GM21423 (cell line): ENCODE measurements around the gene NOS1.
"Not testable (repeated sequence)": the region's sequence is repeated elsewhere in the genome, so short reads cannot be mapped to it uniquely, and the experiment has no call there.

Experiments
- ATAC-seq: cut with Tn5 transposase; IDR thresholded peaks from one replicate; pipeline ENCODE4 v1.9.1; 2021; ENCODE audit warnings: mild to moderate bottlenecking, moderate library complexity; ENCODE audit not compliant: unreplicated experiment

Gene NOS1

DNA sequence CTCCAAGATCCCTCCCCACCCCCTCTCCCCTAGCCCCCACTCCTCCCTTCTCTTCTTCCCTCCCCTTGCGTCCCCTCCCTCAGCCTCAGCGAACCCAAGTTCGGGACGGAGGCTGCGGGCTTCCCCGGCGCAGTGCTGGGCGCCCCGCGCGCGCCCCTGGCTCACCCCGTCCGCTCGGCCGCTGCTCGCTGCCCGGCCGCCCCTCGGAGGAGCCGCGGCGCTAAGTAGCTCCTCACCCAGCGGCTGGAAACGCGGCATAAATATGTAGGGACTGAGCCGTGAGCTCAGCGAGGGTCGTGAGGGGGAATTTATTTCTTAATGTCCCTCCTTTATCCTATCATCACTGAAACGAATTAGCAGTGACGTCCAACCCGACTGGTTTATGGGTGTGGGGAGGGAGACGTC is at the start of gene NOS1:
NOS1 (minus strand) TSS at position 280 of the 405 bp plus-strand sequence. CDS start 30,557 bp downstream, outside the sequence.
- no peak for ATAC-seq

DNA sequence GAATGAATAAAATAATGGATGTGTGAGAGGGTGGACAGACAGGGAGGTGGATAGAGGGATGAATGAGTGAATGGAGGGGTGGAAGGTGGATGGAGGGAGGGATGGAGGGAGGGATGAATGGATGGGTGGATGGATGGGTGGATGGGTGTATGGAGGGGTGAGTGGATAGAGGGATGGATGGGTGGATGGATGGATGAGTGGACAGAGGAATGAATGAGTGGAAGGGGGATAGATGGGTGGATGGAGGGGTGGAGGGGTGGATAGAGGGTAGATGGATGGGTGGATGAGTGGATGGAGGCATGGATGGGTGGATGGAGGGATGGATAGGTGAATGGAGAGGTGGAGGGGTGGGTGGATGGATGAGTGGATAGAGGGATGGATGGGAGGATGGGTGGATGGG is 47.9 kb upstream of the NOS1 start:
- no peak for ATAC-seq

DNA sequence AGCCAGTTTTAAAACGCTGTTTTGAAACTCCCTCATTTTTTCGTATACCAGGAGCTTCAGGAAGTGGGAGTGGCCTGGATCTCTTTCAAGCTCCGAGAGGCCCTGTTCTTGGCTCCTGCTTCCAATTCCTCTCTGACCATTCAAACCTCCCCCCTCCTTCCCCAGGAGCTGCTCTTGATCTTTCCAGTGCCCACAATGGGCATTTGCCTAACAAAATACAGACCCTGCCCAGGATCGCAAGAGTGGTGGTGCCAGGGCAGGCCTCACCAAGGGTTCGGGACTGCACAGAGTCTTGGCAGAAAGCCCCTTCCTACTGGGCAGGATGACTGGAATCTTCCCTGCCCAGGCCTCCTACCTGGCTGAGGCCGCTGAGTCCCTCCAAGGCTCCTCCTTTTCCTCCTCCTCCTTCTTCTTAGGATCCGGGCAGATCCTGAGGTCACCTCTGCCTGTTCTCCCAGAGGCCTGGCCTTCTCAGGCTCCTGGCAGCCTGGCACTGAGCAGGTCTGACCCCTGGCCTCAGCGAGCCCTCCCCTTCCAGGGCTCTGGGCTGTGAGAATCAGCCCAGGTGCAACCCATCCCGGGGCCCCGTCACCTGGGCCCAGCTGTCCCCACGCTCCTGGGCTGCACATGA is 46.9 kb upstream of the NOS1 start:
- no peak for ATAC-seq

DNA sequence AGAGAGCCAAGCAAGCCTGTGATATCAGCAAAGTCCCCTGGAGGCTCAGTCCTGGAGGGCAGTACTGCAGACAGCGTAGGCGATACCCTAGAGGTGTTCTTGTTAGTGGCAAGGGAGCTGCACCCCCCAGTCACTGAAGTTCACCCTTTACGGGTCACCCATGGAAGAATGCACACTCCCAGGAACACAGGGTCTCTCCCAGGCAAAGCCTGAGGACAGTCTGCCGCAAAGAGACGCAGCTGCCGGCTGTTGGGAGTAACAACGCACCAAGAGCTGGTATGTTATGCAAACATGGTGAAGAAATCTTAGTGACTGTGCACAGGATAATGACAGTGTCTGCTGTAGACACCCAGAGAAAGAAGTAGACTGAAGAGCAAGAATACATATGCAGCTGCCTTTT is 43.5 kb upstream of the NOS1 start:
- no peak for ATAC-seq

DNA sequence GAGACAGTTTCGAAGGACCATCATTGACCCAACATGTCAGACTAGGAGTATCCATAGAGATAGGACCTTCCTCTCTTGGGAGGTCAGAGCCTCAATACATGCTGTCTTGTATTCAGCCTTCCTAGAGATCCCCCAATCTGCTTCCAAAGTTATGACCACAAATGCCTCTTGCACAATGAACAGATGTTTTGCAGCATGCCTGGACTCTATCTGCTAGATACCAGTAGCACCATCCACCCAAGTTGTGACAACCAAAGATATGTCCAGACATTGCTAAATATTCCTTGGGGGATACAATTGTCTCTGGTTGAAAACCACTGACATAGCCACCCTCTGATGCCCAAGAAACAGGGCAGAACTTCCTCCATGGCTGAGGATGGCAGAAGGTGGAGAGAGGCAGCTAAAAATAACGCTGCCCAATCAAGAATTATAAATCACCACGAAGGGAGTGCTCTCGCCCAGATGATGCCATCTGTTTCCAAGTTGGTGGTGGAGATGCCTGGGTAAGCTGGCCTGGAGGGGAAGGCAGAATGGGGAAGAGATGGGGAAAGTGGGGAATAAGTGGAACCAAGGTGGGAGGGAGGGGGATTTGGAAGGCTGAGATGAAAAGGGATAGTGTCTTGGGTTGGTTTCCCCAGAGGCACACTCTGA is 42.9 kb upstream of the NOS1 start:
- ATAC-seq = no peak

DNA sequence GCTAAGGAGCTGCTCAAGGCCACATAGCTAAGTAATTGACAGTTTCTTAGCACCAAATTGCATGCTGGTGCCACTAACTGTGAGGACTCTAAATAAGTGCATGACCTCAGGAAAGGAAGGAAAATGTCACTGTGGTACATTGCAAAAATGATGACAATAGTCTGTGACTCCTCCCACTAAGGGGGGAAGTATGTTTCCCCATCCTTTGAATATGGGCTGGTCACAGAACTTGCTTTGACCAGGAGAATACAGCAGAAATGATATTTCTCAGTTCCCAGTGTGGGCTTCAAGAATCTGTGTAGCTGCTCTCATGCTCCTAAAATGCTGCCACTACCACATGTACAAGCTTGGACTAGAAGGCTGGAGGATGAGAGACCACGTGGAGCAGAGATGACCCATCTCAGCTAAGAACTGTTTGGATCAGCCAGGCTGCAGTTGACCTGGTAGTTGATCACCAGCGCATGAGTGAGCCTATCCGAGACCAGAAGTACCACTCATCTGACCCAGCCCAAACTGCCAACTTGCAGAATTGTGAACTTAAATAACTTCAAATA is 42.2 kb upstream of the NOS1 start:
- ATAC-seq = no peak

DNA sequence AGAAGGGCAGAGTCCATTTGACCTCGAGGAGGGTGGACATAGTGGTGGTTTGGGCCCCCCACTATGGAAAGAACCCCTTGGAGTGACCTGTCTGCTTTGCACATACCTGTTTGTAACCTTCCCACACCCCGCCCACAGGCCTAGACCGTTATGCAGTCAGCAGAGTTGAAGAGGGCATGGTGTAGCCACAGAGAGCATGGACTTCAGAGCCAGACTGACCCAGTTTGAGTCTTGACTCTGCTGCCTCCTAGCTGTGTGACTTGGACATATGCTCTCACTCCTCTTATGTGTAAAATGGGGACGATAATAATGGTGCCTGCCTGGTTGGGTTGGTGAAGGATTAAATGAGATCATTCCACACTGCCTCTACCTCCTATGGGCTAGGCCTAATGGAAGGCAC is 40.9 kb upstream of the NOS1 start:
- ATAC-seq = no peak

DNA sequence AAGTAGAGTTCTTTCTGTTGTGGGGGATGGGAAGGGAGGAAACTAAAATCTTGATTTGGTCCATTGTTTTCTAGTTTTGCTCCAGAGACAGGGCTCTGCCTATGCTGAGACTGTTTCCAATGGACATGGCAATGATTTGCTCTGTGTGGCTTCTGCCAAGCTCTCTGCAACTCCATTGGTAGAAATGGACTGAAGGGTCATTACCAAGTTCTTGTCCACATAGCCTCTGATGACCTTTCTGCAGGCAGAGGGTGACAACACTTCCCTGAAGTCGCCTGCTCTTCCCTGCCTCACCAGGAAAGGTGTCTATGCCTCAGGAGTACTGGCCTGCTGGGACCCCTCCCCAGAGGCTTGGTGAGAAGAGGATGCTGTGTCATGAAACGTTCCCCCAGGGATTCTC is 39.5 kb upstream of the NOS1 start:
- ATAC-seq = no peak

DNA sequence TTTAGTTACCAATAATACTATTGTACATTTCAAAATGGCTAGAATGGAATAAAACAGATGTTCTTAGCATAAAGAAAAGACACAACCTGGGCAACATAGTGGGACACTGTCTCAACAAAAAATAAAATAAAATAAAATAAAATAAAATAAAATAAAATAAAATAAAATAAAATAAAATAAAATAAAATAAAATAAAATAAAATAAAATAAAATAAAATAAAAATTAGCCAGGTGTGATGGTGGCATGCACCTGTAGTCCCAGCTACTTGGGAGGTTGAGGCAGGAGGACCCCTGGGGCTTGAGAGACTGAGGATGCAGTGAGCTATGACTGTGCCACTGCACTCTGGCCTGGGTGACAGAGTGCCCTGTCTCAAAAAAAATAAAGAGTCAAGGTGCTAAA is 37.1 kb upstream of the NOS1 start:
- not testable (repeated sequence) for ATAC-seq

DNA sequence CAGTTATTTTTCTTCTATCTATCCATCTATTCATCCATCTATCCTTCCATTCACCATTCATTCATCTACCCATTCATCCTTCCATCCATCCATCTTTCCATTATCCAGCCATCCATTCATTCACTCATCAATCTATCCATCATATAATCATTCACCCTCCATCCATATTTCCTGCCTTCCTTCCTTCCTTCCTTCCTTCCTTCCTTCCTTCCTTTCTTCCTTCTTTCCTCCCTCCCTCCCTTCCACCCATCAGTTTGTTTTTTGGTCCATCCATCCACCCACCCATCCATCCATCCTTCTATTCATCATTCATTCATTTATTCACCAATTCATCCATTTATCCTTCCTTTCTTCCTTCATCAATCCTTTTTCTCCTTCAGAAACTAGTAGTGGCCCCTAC is 34.3 kb upstream of the NOS1 start:
- ATAC-seq = no peak

DNA sequence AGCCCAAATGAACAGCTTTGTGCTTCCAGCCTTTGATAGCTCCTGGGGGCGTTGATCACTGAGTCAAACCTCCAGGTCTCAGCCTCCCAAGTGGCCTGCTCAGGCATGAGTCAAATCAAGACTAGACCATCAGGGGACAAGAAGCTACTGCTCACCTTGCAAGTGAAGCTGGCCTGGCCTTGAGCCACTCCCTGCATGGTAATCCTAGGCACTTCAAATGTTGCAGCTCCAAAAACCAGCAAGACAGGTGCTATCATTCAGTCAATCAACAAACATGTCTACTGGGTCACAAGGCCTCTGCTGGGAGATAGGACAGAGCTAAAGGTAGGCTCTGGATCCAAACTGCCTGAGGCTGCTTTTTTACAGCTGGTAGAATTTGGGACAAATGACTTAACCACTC is 33.1 kb upstream of the NOS1 start:
- ATAC-seq = no peak

DNA sequence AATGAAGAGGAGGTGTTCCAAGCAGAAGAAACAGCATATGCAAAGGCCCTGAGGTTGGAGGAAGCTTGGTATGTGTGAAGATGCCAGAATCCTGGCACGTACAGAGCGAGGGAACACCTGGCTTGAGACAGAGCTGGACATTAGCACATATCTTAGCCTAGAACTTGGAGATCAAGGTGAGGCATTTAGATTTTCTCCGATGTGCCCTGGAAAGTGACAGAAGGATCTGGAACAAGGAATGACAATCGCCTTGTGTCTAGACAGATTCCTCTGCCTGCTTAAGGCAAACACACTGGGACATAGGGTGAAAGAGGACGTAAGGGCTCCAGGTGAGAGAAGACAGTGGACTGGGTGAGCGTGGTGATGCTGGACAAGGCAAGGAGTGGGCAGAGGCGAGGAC is 32.2 kb upstream of the NOS1 start:
- ATAC-seq = no peak

DNA sequence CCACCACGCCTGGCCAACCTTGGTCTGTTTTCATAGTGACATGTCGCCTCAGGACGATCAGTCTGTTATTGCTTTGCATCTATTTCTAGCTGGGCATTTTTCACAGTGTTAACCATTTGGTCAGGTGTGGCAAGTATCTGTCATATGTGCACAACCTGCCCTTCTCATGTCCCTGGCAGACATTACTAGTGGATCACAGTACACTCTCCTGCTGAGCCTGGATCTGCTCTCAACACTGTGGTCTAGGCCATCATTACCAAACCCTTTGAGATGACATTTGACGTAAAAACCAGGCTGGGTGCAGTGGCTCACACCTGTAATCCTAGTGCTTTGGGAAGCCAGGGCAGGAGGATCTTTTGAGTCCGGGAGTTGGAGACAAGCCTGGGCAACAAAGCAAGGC is 29.4 kb upstream of the NOS1 start:
- no peak for ATAC-seq

DNA sequence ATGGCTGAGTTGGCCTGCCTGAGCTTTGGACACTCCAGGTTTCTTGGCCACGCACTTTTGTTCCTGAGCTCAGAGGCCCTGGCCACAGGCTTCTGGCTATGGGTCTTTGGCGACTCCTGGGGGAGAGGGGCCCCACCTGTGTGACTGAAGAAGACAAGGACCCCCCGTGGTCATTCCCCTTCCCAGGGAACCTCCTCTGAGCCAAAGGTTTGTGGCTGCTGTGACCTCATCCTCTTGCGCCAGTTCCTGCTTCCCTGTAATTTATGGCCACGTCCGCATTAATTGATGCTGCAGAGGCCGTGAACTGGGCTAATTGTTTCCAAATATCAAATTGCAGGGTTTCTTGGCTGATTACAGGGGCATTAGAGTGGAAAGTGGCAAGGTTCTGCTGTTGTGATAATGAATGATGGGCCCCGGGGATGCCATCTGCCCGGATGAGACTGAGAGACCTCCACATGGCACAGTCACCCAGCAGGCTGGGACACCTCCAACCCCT is 27.6 kb upstream of the NOS1 start:
- no peak for ATAC-seq

DNA sequence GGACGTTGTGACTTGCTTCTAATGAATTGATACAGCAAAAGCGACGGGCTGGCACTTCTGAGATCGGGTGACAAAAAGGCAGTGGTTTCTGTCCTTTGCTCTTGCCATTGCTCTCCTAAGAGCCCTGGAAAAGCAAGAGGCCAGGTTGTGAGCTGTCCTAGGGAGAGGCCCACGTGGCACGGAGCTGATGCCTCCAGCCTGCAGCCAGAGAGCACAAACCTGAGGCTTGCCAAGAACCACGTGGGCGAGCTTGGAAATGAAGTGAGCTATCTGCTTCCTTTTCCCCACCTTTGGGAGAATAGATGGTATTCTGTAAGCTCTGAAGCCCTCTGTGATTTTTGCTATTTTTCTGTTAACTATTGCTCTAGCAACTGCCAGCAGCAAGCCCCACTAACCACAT is 26.4 kb upstream of the NOS1 start:
- ATAC-seq = no peak

DNA sequence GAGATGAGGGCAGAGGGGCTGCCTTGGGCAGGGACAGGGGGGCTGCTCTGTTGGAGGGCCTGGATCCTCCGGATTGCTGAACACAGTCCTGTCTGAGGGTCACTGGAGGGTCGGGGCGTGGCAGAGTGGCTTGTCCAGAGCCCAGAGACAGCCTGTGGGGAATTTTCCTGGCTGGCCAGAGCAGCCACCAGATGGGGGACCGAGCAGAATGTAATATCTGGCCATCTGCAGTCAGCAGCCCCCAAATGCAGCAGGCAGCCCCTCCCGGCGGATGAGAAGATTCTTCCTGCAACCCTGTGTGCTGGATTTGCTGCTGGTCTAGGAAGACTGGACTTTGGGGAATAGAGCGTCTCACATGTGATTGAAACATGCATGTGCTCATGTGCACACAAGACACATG is 23.3 kb upstream of the NOS1 start:
- no peak for ATAC-seq

DNA sequence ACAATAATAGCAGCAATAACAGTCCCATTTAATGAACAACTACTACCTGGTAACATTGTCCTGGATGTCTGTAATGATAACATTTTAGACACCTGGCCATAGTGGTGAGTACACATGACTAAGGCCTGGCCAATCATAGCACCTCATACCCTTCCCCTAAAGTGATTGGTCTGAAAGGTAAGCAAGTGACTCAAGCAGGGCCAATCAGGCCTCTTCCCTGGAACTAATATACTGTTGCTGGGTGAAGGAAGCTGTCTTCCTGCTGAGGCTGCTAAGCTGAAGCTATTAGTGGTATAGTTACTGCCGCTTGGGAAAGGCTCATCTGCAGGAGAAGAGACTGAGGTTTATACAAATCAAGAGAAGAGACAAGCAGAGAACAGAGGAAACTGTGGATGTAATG is 18.7 kb upstream of the NOS1 start:
- ATAC-seq = no peak

DNA sequence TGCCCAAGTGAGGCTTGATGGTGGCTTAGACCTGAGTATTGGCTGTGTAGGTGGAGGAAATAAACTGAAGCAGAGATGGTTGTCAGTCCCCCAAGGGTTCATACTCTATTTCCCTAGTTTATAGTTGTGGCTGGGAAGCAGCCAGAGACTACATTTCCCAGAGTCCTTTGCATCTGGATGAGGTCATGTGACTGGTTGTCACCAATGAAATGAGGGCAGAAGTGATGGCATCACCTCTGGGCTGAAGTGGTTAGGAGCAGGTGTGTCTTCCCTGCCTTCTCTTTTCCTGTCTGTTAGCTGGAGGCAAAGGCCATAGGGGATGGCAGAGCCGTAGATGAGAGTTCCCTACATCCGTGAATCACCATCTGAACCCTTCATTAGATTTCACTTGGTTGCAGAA is 16.3 kb upstream of the NOS1 start:
- no peak for ATAC-seq

DNA sequence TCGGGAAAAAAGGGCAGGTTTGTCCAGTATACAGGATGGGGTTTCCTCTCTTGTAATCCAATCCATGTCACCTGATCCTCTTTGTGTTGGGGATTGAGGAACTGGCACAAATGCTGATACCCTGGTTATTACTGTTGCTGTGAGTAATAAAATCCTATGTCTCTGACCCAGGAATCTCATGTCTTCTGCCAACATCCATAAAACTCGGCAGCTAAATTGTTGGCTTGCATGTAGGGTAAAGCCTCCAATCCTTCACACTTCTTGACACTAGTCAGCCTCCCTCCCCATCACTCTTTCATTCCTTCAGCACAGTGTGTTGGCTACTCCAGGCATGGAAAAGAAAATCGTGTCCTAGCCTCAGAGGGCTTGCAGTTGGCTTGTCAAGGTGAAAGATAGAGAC is 9.2 kb upstream of the NOS1 start:
- ATAC-seq = no peak

DNA sequence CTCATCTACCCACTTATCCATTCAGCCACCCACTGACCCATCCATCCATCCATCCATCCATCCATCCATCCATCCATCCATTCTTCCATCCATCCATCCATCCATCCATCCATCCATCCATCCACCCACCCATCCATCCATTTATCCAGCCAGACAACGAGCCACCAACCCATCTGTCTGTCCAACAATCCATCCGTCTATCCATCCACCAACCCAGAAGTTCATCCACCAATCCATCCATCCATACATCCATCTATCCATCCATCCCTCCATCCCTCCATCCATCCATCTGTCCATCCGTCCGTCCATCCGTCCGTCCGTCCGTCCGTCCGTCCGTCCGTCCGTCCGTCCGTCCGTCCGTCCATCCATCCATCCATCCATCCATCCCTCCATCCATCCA is 8.6 kb upstream of the NOS1 start:
- not testable (repeated sequence) for ATAC-seq

DNA sequence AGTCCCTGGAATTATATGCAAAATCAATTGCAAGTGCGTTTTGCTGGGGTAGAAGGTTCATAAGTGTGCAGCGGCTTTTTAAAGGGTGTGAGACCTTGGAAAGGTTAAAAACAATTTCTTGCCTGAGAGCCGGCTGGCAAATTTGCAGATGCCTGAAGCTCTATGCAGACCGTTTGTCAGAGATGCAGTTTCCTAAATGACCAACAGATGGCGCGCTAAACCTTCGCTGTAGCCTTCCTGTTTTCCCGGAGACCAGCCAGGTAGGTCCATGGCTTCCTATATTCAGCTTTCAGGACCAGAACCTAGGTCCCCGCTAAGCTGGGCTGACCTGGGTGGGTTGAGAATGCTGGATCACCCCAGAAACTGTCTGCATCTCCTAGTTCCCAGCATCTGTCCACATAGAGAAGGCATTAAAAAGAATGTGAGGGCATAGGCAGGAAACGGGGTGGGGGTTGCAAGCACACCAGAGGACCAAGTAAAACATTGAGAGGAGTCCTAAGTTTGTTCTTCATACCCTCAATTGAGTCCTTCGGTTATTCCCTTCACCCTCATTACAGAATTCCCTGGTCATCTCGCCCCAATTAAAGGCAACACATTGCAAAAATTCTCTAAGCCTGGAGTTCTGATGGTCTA is 5.7 kb upstream of the NOS1 start:
- ATAC-seq = no peak

DNA sequence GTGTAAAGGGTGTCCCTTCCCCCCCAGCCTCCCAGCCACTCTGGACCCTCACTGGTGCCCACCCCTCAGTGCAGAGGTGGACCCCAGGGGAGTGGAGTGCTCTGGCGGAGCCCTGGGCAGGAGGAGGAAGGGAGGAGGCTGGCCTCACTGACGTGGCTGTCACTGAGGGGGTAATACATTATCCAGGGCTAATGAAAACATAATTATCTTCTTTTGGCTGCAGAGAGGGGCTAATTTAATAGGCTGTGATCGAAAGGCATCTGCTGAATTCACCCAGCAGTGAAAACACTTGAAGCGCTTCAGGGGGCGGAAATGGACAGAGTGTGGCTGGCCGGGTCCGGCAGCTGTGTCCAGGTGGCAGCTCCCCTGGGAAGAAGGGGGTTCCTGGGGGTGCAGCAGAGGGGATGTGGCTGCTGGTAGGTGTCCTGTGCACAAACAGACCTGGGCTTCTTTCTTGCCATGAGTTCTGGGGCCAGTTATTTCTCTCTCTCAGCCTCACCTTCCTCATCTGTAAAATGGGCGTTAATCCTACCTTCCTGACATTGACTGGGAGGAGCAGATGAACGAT is 3.7 kb upstream of the NOS1 start:
- no peak for ATAC-seq
